ENCODE results near the gene ROBO4. TPM values are rescaled to one million over a fixed set of nuclear protein-coding genes. Genes with fewer than 3 reads are reported as not detected.

Gene ROBO4
- total RNA-seq, 8 experiments from 2014 or later: 0.05 to 1.9 (median 0.73) TPM; not detected in 1

- no peak overlapping the region for H3K27ac ChIP-seq
- H3K4me1 ChIP-seq (replicated peaks in 1 of 2): peaks cover 7 to 17% of the 10 kb centered on the region in 2 donors
- 60 to 100% (median 90%) methylated on average over 1 to 5 of the region's 10 CpGs; no CpG with 5 or more reads in 3 of the 10 experiments for WGBS, 10 experiments
- no peak for ATAC-seq (replicated peaks in 6 of 8)
- no peak overlapping the region for H3K4me3 ChIP-seq
- in situ Hi-C loops (cut with MboI; ENCODE audit: low pct_unique_long_range_greater_than_20kb in 2 of 9, low sequenced_read_pairs in 9 of 9, unreplicated experiment in 9 of 9): no loop called here
Observed at GRCh38 chr11:124880290-124880611, 17.4 kb downstream of the ROBO4 start.

- ATAC-seq (replicated peaks in 6 of 8): no peak
- WGBS, 10 experiments: 62 to 100% (median 90%) methylated on average over 1 to 4 of the region's 16 CpGs; no CpG with 5 or more reads in 5 of the 10 experiments
- peaks cover 7 to 17% of the 10 kb centered on the region in 2 donors for H3K4me1 ChIP-seq (replicated peaks in 1 of 2)
- no peak overlapping the region for H3K4me3 ChIP-seq
- in situ Hi-C loops (cut with MboI; ENCODE audit: low pct_unique_long_range_greater_than_20kb in 2 of 9, low sequenced_read_pairs in 9 of 9, unreplicated experiment in 9 of 9): no loop called here
- H3K27ac ChIP-seq: no peak overlapping the region
Observed at GRCh38 chr11:124879493-124880289, 18.0 kb downstream of the ROBO4 start.

- no peak overlapping the region for H3K27ac ChIP-seq
- ATAC-seq (replicated peaks in 6 of 8): no peak
- 40 to 100% (median 89%) methylated on average over 1 to 6 of the region's 11 CpGs; no CpG with 5 or more reads in 5 of the 10 experiments for WGBS, 10 experiments
- in situ Hi-C loops (cut with MboI; ENCODE audit: low pct_unique_long_range_greater_than_20kb in 2 of 9, low sequenced_read_pairs in 9 of 9, unreplicated experiment in 9 of 9): no loop called here
- H3K4me1 ChIP-seq (replicated peaks in 1 of 2): peaks cover 7 to 17% of the 10 kb centered on the region in 2 donors
- no peak overlapping the region for H3K4me3 ChIP-seq
Observed at GRCh38 chr11:124878759-124879492, 18.7 kb downstream of the ROBO4 start.

DNA sequence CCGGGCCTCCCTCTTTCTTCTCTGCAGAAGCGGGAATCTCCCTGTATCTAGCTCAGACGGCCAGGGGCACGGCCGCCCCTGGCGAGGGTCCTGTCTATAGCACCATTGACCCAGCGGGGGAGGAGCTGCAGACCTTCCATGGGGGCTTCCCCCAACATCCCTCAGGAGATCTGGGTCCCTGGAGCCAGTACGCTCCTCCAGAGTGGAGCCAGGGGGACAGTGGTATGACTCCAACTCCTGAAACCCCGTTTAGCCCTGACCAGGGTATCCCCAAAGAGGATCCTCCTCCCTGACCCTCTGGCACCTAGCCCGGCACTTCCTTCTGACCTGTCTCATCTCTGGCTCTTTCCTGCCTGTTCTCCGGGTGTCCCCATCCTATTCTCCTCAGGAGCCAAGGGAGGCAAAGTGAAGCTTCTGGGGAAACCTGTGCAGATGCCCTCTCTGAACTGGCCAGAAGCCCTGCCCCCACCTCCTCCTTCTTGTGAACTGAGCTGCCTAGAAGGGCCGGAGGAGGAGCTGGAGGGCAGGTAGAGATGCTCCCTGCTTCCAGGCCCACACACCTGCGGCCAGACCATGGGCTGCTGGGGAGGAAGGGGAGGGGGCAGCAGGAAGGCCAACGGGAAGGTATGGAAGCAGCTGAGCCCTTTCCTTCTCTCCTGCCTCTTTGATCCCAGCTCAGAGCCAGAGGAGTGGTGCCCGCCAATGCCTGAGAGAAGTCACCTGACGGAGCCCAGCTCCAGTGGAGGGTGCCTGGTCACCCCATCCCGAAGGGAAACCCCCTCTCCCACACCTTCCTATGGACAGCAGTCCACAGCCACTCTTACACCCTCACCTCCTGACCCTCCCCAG lies 19.5 kb downstream of the ROBO4 start:
- WGBS, 10 experiments: 0 to 100% (median 80%) methylated on average over 1 to 6 of the region's 17 CpGs; no CpG with 5 or more reads in 4 of the 10 experiments
- Histone ChIP-seq H3K4me3 (no peak overlapping the region), H3K27ac (no peak overlapping the region), H3K4me1 (replicated peaks in 1 of 2) (peaks cover 7 to 17% of the 10 kb centered on the region in 2 donors)
- in situ Hi-C loops (cut with MboI; ENCODE audit: low pct_unique_long_range_greater_than_20kb in 2 of 9, low sequenced_read_pairs in 9 of 9, unreplicated experiment in 9 of 9): no loop called here
- ATAC-seq (replicated peaks in 6 of 8): no peak

GRCh38 chr11:124877631-124877909 lies 20.1 kb downstream of the ROBO4 start:
- Histone ChIP-seq H3K4me3 (peak overlapping the region in 2 of 5 donors; percentile 45 to 48), H3K4me1 (replicated peaks in 1 of 2) (peaks cover 7 to 17% of the 10 kb centered on the region in 2 donors), H3K27ac (no peak overlapping the region)
- in situ Hi-C loops (cut with MboI; ENCODE audit: low pct_unique_long_range_greater_than_20kb in 2 of 9, low sequenced_read_pairs in 9 of 9, unreplicated experiment in 9 of 9): no loop called here
- WGBS, 10 experiments: 48 to 66% methylated on average over 3 to 9 of the region's 10 CpGs; no CpG with 5 or more reads in 8 of the 10 experiments
- no peak for ATAC-seq (replicated peaks in 6 of 8)

DNA sequence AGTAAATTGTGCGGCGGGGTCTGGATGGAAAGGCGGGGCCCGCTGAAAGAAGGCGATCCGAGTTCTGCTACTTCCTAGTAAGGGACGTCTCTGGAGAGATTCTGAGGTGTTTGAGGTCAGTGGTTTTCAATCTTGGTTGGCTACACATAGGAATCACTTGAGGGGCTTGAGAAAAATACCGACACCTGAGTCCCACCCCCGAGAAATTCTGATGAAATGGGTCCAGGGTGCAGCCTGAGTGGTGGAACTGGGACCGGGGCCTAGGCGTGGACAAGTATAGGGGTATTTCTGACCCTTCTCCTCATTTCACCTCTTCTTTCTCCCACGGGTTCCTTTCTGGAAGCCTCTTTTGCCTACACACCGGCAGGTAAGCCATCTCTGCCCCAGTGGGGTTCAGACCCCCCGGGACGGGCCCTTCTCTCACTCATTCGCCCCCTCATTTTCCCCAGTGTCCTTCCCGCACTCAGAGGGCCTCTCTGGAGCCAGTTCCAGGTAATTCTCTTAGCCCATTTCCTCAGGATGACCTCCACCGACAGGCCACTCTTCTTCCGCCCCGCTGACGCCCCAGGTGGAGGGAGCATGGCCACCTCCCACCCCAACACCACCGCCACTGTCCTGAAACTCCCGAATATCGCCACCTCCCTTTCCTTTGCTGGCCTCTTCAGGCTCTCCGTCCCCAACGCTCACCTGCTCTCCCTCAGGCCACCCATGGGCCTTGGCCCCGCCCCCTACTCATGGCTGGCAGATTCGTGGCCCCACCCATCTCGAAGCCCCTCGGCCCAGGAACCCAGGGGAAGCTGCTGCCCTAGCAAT lies 20.6 kb downstream of the ROBO4 start:
- Histone ChIP-seq H3K27ac (peak overlapping the region; percentile 10 to 40), H3K4me3 (peak overlapping the region; percentile 30 to 90 (median 48)), H3K4me1 (replicated peaks in 1 of 2) (peaks cover 7 to 17% of the 10 kb centered on the region in 2 donors)
- in situ Hi-C loops (cut with MboI; ENCODE audit: low pct_unique_long_range_greater_than_20kb in 2 of 9, low sequenced_read_pairs in 9 of 9, unreplicated experiment in 9 of 9): no loop called here
- WGBS, 10 experiments: 20 to 67% (median 47%) methylated on average over 2 to 10 of the region's 30 CpGs; no CpG with 5 or more reads in 3 of the 10 experiments
- no peak for ATAC-seq (replicated peaks in 6 of 8)

GRCh38 chr11:124875943-124876817 lies 21.5 kb downstream of the ROBO4 start:
- H3K27ac ChIP-seq: peak overlapping the region; percentile 74 to 83
- H3K4me1 ChIP-seq (replicated peaks in 1 of 2): peaks cover 7 to 17% of the 10 kb centered on the region in 2 donors
- peak; percentile 95 to 97 (median 96) for ATAC-seq (replicated peaks in 6 of 8)
- 0 to 15% (median 9%) methylated on average over 1 to 10 of the region's 69 CpGs; no CpG with 5 or more reads in 7 of the 10 experiments for WGBS, 10 experiments
- H3K4me3 ChIP-seq: peak overlapping the region; percentile 30 to 90 (median 48)
- in situ Hi-C loops (cut with MboI; ENCODE audit: low pct_unique_long_range_greater_than_20kb in 2 of 9, low sequenced_read_pairs in 9 of 9, unreplicated experiment in 9 of 9): no loop called here

DNA sequence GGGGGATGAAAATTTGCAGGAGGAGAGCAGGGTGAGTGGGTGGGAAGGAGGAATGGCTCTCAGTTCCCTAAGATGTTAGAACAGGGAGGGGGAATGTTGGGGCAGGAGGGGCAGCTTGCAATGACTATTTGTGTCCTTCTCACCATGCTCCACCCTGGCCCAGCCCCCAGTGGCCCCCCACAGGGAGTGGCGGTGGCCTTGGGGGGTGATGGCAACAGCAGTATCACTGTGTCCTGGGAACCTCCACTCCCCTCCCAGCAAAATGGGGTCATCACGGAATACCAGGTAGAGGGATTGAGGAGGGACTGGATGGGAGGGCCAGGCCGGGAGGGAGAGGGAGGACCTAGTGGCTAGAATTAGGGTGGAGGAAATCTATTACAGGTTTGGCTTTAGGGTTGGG lies 22.3 kb downstream of the ROBO4 start:
- WGBS, 10 experiments: 42 to 100% (median 82%) methylated on average over 1 to 3 of the region's 3 CpGs; no CpG with 5 or more reads in 7 of the 10 experiments
- peak overlapping the region in 3 of 5 donors; percentile 48 to 90 (median 61) for H3K4me3 ChIP-seq
- peaks cover 7 to 17% of the 10 kb centered on the region in 2 donors for H3K4me1 ChIP-seq (replicated peaks in 1 of 2)
- in situ Hi-C loops (cut with MboI; ENCODE audit: low pct_unique_long_range_greater_than_20kb in 2 of 9, low sequenced_read_pairs in 9 of 9, unreplicated experiment in 9 of 9): no loop called here
- no peak overlapping the region for H3K27ac ChIP-seq
- no peak for ATAC-seq (replicated peaks in 6 of 8)

- ATAC-seq (replicated peaks in 6 of 8): no peak
- Histone ChIP-seq H3K4me3 (no peak overlapping the region), H3K27ac (no peak overlapping the region), H3K4me1 (replicated peaks in 1 of 2) (peaks cover 7 to 17% of the 10 kb centered on the region in 2 donors)
- 71 to 100% (median 80%) methylated on average over 1 to 3 of the region's 7 CpGs; no CpG with 5 or more reads in 5 of the 10 experiments for WGBS, 10 experiments
- in situ Hi-C loops (cut with MboI; ENCODE audit: low pct_unique_long_range_greater_than_20kb in 2 of 9, low sequenced_read_pairs in 9 of 9, unreplicated experiment in 9 of 9): loop anchor here in 3 of 9 experiments (25.0 kb wide), 1 partner anchor 212 kb away; the partner anchor contains the start of genes SIAE (in 3 of the 3) and SPA17 (in 3 of the 3)
Observed at GRCh38 chr11:124874571-124875255, 23.0 kb downstream of the ROBO4 start.

DNA sequence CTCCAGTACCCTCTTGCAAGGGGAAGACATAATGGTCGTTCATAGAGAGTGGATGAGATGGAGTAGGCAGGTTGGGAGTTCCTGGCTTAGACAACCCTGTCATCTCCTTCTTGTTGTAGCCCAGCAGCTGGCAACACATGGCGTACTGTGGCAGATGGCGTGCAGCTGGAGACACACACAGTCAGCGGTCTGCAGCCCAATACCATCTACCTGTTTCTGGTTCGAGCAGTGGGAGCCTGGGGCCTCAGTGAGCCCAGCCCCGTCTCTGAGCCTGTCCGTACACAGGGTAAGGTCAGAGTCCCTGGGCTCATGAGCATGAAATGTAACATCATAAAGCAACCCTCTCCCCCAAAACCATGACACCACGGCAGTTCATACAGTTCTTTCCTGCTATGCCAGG lies 23.7 kb downstream of the ROBO4 start:
- H3K4me1 ChIP-seq (replicated peaks in 1 of 2): peaks cover 10 to 17% of the 10 kb centered on the region in 2 donors
- no peak for ATAC-seq (replicated peaks in 6 of 8)
- in situ Hi-C loops (cut with MboI; ENCODE audit: low pct_unique_long_range_greater_than_20kb in 2 of 9, low sequenced_read_pairs in 9 of 9, unreplicated experiment in 9 of 9): loop anchor here in 3 of 9 experiments (25.0 kb wide), 1 partner anchor 212 kb away; the partner anchor contains the start of genes SIAE (in 3 of the 3) and SPA17 (in 3 of the 3)
- H3K27ac ChIP-seq: no peak overlapping the region
- no peak overlapping the region for H3K4me3 ChIP-seq
- WGBS, 10 experiments: 33 to 90% (median 81%) methylated on average over 1 to 6 of the region's 8 CpGs; no CpG with 5 or more reads in 4 of the 10 experiments

GRCh38 chr11:124872741-124873140 lies 24.9 kb downstream of the ROBO4 start:
- H3K4me1 ChIP-seq (replicated peaks in 1 of 2): peaks cover 18 to 22% of the 10 kb centered on the region in 2 donors
- no peak for ATAC-seq (replicated peaks in 6 of 8)
- H3K27ac ChIP-seq: no peak overlapping the region
- H3K4me3 ChIP-seq: no peak overlapping the region
- WGBS, 10 experiments: 0 to 63% (median 28%) methylated on average over 1 to 5 of the region's 9 CpGs; no CpG with 5 or more reads in 5 of the 10 experiments
- in situ Hi-C loops (cut with MboI; ENCODE audit: low pct_unique_long_range_greater_than_20kb in 2 of 9, low sequenced_read_pairs in 9 of 9, unreplicated experiment in 9 of 9): loop anchor here in 3 of 9 experiments (25.0 kb wide), 1 partner anchor 210 kb away; the partner anchor contains the start of genes SIAE (in 3 of the 3) and SPA17 (in 3 of the 3)

Data from motor neuron (in vitro differentiated cells).